ENCODE measurements around the gene REG1B.

The REG1B gene

GRCh38 chr2:79120194-79120713 is 32.5 kb upstream of the REG1B start, which contains the start of gene REG1A:
Gene REG1A, plus strand, starts transcription at chr2:79120488. Its CDS starts 374 bp downstream, at chr2:79120862.
- WGBS, 2 donors (ENCODE audit: extremely low coverage in 2 of 2, insufficient read length in 2 of 2, insufficient replicate concordance in 1 of 2) = no CpG with 5 or more reads among the region's 6 CpGs
- Histone ChIP-seq H3K79me1 (ENCODE audit: low read depth, low read length) (no peaks in the 10 kb centered on the region), H2BK5ac (ENCODE audit: low read length) (no peak within 1 kb of the TSS), H3K9me3 (replicated peaks in 1 of 2; ENCODE audit: control insufficient read depth in 2 of 2, insufficient read depth in 1 of 2, low read depth in 1 of 2, low read length in 2 of 2) (no peaks in the 10 kb centered on the region), H4K8ac (ENCODE audit: low read depth, low read length) (no peak within 1 kb of the TSS), H2AFZ (ENCODE audit: low read length) (no peak within 1 kb of the TSS), H3K4me1 (ENCODE audit: control insufficient read depth in 2 of 2, insufficient read depth in 1 of 2, low read depth in 1 of 2, low read length in 2 of 2) (no peaks in the 10 kb centered on the region), H2AK5ac (ENCODE audit: low read depth, low read length) (no peak within 1 kb of the TSS), H3K27ac (replicated peaks; ENCODE audit: low read length) (no peak within 1 kb of the TSS), H3K36me3 (replicated peaks in 1 of 2; ENCODE audit: control insufficient read depth in 2 of 2, insufficient read depth in 2 of 2, low read length in 2 of 2) (no peaks in the 10 kb centered on the region), H2BK12ac (ENCODE audit: low read length) (no peak within 1 kb of the TSS), H4K91ac (ENCODE audit: low read depth, low read length, poor library complexity) (no peak within 1 kb of the TSS), H2BK15ac (ENCODE audit: low read length) (no peak within 1 kb of the TSS), H3K9ac (ENCODE audit: low read depth, low read length, poor library complexity) (no peak within 1 kb of the TSS), H2BK120ac (ENCODE audit: low read depth, low read length) (no peak within 1 kb of the TSS), H3K27me3 (ENCODE audit: control insufficient read depth in 3 of 3, insufficient read depth in 3 of 3, low read depth in 1 of 3, low read length in 3 of 3) (no peaks in the 10 kb centered on the region), H3K4ac (ENCODE audit: low read length) (no peak within 1 kb of the TSS), H3K23ac (ENCODE audit: low read depth, low read length, poor library complexity) (no peak within 1 kb of the TSS), H3K4me3 (ENCODE audit: low read length in 2 of 2) (no peak within 1 kb of the TSS), H3K18ac (ENCODE audit: low read length) (no peak within 1 kb of the TSS), H3K4me2 (ENCODE audit: insufficient read depth, low read length, poor library complexity, severe bottlenecking) (no peak within 1 kb of the TSS), H3K14ac (ENCODE audit: low read length) (no peak within 1 kb of the TSS)
- DNase-seq (ENCODE audit: low spot score) = no peak

- H3K36me3 ChIP-seq (replicated peaks in 1 of 2; ENCODE audit: control insufficient read depth in 2 of 2, insufficient read depth in 2 of 2, low read length in 2 of 2) = no peaks in the 10 kb centered on the region
- no peak overlapping the region for H2BK12ac ChIP-seq (ENCODE audit: low read length)
- H2BK5ac ChIP-seq (ENCODE audit: low read length) = no peak overlapping the region
- DNase-seq (ENCODE audit: low spot score) = no peak
- H3K9ac ChIP-seq (ENCODE audit: low read depth, low read length, poor library complexity) = no peak overlapping the region
- H2AFZ ChIP-seq (ENCODE audit: low read length) = no peak overlapping the region
- no CpG with 5 or more reads among the region's 2 CpGs for WGBS, 2 donors (ENCODE audit: extremely low coverage in 2 of 2, insufficient read length in 2 of 2, insufficient replicate concordance in 1 of 2)
- H3K27ac ChIP-seq (replicated peaks; ENCODE audit: low read length) = no peak overlapping the region
- no peaks in the 10 kb centered on the region for H3K9me3 ChIP-seq (replicated peaks in 1 of 2; ENCODE audit: control insufficient read depth in 2 of 2, insufficient read depth in 1 of 2, low read depth in 1 of 2, low read length in 2 of 2)
- H3K18ac ChIP-seq (ENCODE audit: low read length) = no peak overlapping the region
- no peak overlapping the region for H2BK15ac ChIP-seq (ENCODE audit: low read length)
- H4K8ac ChIP-seq (ENCODE audit: low read depth, low read length) = no peak overlapping the region
- peaks cover 0 to 2% of the 10 kb centered on the region in 2 donors for H3K4me1 ChIP-seq (ENCODE audit: control insufficient read depth in 2 of 2, insufficient read depth in 1 of 2, low read depth in 1 of 2, low read length in 2 of 2)
- H3K79me1 ChIP-seq (ENCODE audit: low read depth, low read length) = no peaks in the 10 kb centered on the region
- no peak overlapping the region for H3K14ac ChIP-seq (ENCODE audit: low read length)
- H3K23ac ChIP-seq (ENCODE audit: low read depth, low read length, poor library complexity) = no peak overlapping the region
- H3K4ac ChIP-seq (ENCODE audit: low read length) = no peak overlapping the region
- H4K91ac ChIP-seq (ENCODE audit: low read depth, low read length, poor library complexity) = no peak overlapping the region
- H2AK5ac ChIP-seq (ENCODE audit: low read depth, low read length) = no peak overlapping the region
- H3K4me2 ChIP-seq (ENCODE audit: insufficient read depth, low read length, poor library complexity, severe bottlenecking) = no peak overlapping the region
- no peak overlapping the region for H2BK120ac ChIP-seq (ENCODE audit: low read depth, low read length)
- no peak overlapping the region for H3K4me3 ChIP-seq (ENCODE audit: low read length in 2 of 2)
- H3K27me3 ChIP-seq (ENCODE audit: control insufficient read depth in 3 of 3, insufficient read depth in 3 of 3, low read depth in 1 of 3, low read length in 3 of 3) = no peaks in the 10 kb centered on the region
Observed at GRCh38 chr2:79116997-79117928, 29.5 kb upstream of the REG1B start.

GRCh38 chr2:79114797-79115494 is 27.2 kb upstream of the REG1B start:
- no peak for DNase-seq (ENCODE audit: low spot score)
- Histone ChIP-seq H2BK120ac (ENCODE audit: low read depth, low read length) (no peak overlapping the region), H3K4me1 (ENCODE audit: control insufficient read depth in 2 of 2, insufficient read depth in 1 of 2, low read depth in 1 of 2, low read length in 2 of 2) (peaks cover 0 to 2% of the 10 kb centered on the region in 2 donors), H3K36me3 (replicated peaks in 1 of 2; ENCODE audit: control insufficient read depth in 2 of 2, insufficient read depth in 2 of 2, low read length in 2 of 2) (no peaks in the 10 kb centered on the region), H4K8ac (ENCODE audit: low read depth, low read length) (no peak overlapping the region), H3K4me3 (ENCODE audit: low read length in 2 of 2) (no peak overlapping the region), H2AFZ (ENCODE audit: low read length) (no peak overlapping the region), H2BK5ac (ENCODE audit: low read length) (no peak overlapping the region), H4K91ac (ENCODE audit: low read depth, low read length, poor library complexity) (no peak overlapping the region), H3K18ac (ENCODE audit: low read length) (no peak overlapping the region), H3K4ac (ENCODE audit: low read length) (no peak overlapping the region), H2BK12ac (ENCODE audit: low read length) (no peak overlapping the region), H2BK15ac (ENCODE audit: low read length) (no peak overlapping the region), H2AK5ac (ENCODE audit: low read depth, low read length) (no peak overlapping the region), H3K14ac (ENCODE audit: low read length) (no peak overlapping the region), H3K27ac (replicated peaks; ENCODE audit: low read length) (no peak overlapping the region), H3K9ac (ENCODE audit: low read depth, low read length, poor library complexity) (no peak overlapping the region), H3K79me1 (ENCODE audit: low read depth, low read length) (no peaks in the 10 kb centered on the region), H3K4me2 (ENCODE audit: insufficient read depth, low read length, poor library complexity, severe bottlenecking) (no peak overlapping the region), H3K27me3 (ENCODE audit: control insufficient read depth in 3 of 3, insufficient read depth in 3 of 3, low read depth in 1 of 3, low read length in 3 of 3) (no peaks in the 10 kb centered on the region), H3K9me3 (replicated peaks in 1 of 2; ENCODE audit: control insufficient read depth in 2 of 2, insufficient read depth in 1 of 2, low read depth in 1 of 2, low read length in 2 of 2) (no peaks in the 10 kb centered on the region), H3K23ac (ENCODE audit: low read depth, low read length, poor library complexity) (no peak overlapping the region)
- no CpG with 5 or more reads among the region's 3 CpGs for WGBS, 2 donors (ENCODE audit: extremely low coverage in 2 of 2, insufficient read length in 2 of 2, insufficient replicate concordance in 1 of 2)

GRCh38 chr2:79112269-79112668 is 24.5 kb upstream of the REG1B start:
- Histone ChIP-seq H3K36me3 (replicated peaks in 1 of 2; ENCODE audit: control insufficient read depth in 2 of 2, insufficient read depth in 2 of 2, low read length in 2 of 2) (no peaks in the 10 kb centered on the region), H3K4ac (ENCODE audit: low read length) (no peak overlapping the region), H3K18ac (ENCODE audit: low read length) (no peak overlapping the region), H2BK12ac (ENCODE audit: low read length) (no peak overlapping the region), H2AK5ac (ENCODE audit: low read depth, low read length) (no peak overlapping the region), H3K4me2 (ENCODE audit: insufficient read depth, low read length, poor library complexity, severe bottlenecking) (no peak overlapping the region), H2BK15ac (ENCODE audit: low read length) (no peak overlapping the region), H3K27ac (replicated peaks; ENCODE audit: low read length) (no peak overlapping the region), H3K9ac (ENCODE audit: low read depth, low read length, poor library complexity) (no peak overlapping the region), H3K79me1 (ENCODE audit: low read depth, low read length) (no peaks in the 10 kb centered on the region), H4K8ac (ENCODE audit: low read depth, low read length) (no peak overlapping the region), H3K23ac (ENCODE audit: low read depth, low read length, poor library complexity) (no peak overlapping the region), H2BK120ac (ENCODE audit: low read depth, low read length) (no peak overlapping the region), H2AFZ (ENCODE audit: low read length) (no peak overlapping the region), H3K27me3 (ENCODE audit: control insufficient read depth in 3 of 3, insufficient read depth in 3 of 3, low read depth in 1 of 3, low read length in 3 of 3) (no peaks in the 10 kb centered on the region), H4K91ac (ENCODE audit: low read depth, low read length, poor library complexity) (no peak overlapping the region), H3K4me3 (ENCODE audit: low read length in 2 of 2) (no peak overlapping the region), H3K9me3 (replicated peaks in 1 of 2; ENCODE audit: control insufficient read depth in 2 of 2, insufficient read depth in 1 of 2, low read depth in 1 of 2, low read length in 2 of 2) (no peaks in the 10 kb centered on the region), H3K4me1 (ENCODE audit: control insufficient read depth in 2 of 2, insufficient read depth in 1 of 2, low read depth in 1 of 2, low read length in 2 of 2) (peaks cover 0 to 2% of the 10 kb centered on the region in 2 donors), H3K14ac (ENCODE audit: low read length) (no peak overlapping the region), H2BK5ac (ENCODE audit: low read length) (no peak overlapping the region)
- no CpG with 5 or more reads among the region's 3 CpGs for WGBS, 2 donors (ENCODE audit: extremely low coverage in 2 of 2, insufficient read length in 2 of 2, insufficient replicate concordance in 1 of 2)
- DNase-seq (ENCODE audit: low spot score) = no peak

Measured in neuronal stem cell (in vitro differentiated cells).